ENCODE measurements around the gene SFTPA2.
"Not testable (repeated sequence)": the region's sequence is repeated elsewhere in the genome, so short reads cannot be mapped to it uniquely, and the experiment has no call there.

SFTPA2 gene

DNA sequence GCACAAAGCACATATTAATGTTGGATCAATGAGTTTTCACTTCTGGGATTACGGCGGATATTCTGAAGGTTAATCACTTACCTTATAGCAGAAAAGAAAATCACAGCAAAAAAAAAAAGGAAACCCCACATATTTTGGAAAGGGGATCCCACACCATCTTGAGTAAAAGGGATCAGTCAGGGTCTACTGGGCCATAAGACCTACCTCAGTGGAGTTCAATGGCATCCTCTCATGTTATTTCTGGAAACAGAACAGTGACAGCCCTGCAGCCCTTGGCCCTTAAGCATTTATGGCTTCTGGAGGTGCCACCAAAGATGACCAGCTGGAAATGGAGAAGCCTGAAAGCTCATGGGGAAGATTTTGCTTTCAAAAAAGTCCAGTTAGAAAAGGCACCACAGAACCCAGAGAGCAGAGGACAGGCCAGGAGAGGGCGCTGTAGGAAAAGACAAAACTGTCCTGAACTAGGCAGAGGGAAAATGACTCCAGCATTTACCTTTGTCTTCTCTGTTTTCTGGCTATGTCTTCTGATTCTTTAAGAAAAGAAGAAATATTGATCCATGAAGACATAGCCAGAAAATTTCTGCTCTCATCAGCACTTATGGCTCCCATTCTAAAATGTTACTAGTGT is 50.8 kb downstream of the SFTPA2 start:
- not testable (repeated sequence) for DNase-seq

DNA sequence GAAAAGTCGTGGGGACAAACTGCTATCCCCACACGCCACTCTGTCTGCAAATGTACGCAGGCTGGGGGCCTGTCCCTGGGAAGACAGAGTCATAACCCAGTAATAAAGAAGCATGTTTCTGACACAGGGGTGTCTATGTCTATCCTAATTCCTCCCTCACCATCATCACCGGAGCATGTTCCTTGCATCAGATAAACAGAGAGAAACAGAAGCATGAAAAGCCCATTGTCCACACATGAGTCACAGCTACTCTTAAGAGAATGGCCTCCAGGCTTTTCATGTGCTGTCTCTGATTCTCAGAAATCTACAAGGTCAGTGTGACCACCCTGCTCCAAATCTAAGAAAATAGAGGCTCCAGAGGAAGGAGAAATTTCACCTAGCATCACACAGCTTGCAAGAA is 52.0 kb downstream of the SFTPA2 start:
- DNase-seq = not testable (repeated sequence)

GRCh38 chr10:79507440-79508167 is 52.6 kb downstream of the SFTPA2 start:
- DNase-seq = no peak
